GM18511 (cell line): ENCODE results near the gene METTL15.
"Not testable (repeated sequence)": the region's sequence is repeated elsewhere in the genome, so short reads cannot be mapped to it uniquely, and the experiment has no call there.

Experiments
- ATAC-seq: cut with Tn5 transposase; IDR thresholded peaks from one replicate; pipeline ENCODE4 v1.9.1; 2021; ENCODE audit warnings: mild to moderate bottlenecking, moderate library complexity; ENCODE audit not compliant: unreplicated experiment

The METTL15 gene

DNA sequence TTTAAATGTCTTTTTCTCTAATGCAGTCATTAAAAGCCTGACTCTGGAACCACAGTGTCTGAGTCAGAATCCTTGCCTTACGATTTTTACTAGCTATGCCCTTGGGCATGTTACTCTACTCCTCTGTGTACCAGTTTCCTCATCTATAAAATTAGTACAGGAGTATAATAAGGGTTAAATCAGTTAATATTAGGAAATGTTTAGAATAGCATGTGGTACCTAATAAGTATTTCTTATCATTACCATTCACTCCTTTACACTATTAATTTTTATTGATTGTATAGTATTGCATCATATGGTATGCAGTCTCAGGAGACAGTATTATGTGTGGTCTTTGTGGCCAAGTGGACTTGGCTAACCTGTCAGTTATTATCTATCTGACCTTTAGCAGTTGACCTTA lies 68.2 kb downstream of the METTL15 start:
- no peak for ATAC-seq

DNA sequence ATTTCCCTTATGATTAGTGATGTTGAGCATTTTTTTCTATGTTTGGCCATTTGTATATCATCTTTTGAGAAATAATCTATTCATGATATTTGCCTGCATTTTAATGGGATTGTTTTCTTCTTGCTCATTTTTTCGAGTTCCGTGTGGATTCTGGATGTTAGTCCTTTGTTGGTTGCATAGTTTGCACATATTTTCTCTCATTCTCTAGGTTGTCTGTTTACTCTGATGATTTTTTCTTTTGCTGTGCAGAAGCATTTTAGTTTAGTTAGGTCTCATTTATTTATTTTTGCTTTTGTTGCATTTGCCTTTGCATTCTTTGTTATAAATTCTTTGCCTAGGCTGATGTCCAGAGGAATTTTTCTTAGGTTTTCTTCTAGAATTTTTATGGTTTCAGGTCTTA lies 87.3 kb downstream of the METTL15 start:
- ATAC-seq = no peak

DNA sequence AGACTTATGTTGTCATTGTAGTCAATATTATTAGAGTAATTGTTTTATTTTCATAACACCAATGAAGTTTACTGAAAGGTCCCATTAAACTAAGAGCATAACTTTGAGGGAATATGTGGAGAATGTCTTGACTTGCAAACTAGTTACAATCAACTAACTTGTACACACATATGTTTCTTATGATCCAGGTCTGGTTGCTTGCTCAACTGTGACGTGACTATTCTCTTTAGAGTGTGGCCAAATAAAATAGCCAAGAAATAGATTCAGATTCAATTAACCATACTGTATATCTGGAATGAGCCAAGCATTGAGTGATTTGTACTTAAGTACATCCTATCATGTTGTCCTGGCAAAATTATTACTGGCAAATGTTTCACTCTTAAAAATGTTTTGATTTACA lies 101.7 kb downstream of the METTL15 start:
- no peak for ATAC-seq

DNA sequence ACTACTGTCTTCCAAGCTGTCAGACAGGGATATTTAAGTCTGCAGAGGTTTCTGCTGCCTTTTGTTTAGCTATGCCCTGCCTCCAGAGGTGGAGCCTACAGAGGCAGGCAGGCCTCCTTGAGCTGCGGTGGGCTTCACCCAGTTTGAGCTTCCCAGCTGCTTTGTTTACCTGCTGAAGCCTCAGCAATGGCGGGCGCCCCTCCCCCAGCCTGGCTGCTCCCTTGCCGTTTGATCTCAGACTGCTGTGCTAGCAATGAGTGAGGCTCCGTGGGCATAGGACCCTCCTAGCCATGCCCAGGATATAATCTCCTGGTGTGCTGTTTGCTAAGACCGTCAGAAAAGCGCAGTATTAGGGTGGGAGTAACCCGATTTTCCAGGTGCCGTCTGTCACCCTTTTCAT lies 113.9 kb downstream of the METTL15 start:
- ATAC-seq = not testable (repeated sequence)

DNA sequence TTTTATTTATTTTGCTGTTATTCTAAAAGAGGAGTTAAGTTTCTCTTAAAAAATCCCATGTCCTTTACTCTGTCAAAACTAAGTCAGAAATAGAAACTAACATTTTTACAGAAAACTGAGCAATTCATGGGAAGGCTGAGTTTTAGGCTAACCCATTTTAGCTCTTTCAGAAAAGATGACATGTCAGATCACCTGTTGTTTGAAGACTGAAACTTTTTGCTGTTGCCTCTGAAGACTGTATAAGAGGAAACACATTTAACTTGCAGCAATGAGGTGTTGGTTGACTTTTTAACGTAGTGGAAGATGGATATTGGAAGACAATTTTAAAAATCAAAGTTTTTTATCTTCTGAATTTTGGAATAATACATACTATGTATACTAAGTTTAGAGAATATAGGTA lies 115.4 kb downstream of the METTL15 start:
- no peak for ATAC-seq

DNA sequence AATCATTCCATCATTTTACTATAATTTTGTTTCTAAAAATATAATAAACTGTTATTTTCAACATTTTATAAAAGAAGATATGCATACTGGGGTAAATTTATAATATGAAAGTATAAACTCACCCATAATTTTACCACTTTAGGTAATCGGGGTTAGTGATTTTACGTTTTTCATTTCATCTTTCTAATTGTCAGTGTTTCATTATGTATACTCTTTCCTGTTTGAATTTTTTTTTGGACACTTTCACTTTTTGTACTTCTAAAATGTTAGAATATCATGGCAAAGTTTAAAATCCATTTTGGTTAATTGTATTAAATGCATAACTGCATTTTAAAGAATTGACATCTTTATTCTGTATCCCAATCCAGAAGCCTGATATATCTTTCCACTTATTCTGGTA lies 115.8 kb downstream of the METTL15 start:
- no peak for ATAC-seq

DNA sequence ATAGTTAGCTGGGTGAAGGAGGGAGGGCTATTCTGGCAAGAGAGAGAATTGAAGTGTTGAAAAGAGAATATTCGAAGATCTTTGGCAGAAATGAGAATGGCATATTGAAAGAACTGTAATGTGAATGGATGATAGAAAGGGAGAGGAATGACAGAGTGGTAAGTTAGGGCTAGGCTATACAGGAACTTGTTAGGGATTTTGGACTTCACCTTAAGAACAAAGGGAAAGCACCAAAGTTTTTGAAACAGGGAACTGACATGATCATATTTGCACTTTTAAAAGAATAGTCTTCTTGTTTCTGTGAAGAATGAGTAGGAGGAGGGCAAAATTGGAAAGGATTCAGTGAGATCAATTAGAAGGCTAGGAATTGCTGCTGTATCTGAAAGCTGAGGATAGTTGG lies 119.3 kb downstream of the METTL15 start:
- ATAC-seq = no peak

DNA sequence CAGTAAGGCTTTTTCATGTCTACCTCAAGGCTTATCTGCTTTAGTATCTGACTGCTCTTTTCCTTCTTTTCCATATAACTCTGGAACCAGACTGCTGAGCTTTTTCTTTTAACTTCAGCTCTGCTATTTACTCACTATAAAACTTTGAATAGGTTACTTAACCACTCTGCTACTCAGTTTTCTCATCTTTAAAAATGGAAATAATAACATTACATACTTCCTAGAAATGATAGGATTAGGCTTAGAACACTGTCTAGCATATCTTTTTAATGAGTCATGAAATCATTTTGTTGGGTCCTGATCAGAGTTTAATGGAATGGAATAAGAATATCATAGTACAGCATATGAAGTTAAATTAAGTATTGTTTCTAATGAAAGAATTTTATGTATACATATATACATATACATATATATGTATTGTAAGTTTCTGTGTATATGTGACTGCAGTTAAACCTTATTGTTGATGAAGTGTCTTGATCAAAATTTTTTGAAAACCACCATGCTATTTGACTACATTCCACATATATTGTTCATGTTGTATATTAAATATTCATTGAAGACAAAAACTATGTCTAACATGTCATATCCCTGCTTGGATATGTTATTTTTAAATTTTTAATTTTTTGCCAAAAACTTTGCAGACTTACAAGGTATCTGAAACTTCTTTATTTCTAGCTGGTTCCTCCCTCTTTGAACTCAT lies 120.2 kb downstream of the METTL15 start:
- ATAC-seq = no peak

DNA sequence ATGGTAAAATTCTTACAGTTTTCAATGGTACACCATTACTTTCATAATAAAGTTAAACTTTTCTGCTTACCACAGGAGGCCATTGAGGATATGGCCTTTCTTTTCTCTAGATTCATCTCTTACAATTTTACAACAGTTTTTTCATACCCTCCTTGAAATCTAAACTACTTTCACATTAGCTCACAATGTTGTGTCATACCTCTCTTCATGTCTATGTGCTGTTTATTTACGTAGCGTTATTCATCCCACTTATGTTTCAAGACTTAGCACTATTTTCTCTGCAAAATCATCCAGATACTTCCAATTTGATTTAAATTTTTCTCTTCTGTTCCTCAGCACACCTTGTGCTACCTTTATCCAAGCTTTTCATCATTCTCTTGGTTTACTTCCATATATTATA lies 123.3 kb downstream of the METTL15 start:
- ATAC-seq = no peak

DNA sequence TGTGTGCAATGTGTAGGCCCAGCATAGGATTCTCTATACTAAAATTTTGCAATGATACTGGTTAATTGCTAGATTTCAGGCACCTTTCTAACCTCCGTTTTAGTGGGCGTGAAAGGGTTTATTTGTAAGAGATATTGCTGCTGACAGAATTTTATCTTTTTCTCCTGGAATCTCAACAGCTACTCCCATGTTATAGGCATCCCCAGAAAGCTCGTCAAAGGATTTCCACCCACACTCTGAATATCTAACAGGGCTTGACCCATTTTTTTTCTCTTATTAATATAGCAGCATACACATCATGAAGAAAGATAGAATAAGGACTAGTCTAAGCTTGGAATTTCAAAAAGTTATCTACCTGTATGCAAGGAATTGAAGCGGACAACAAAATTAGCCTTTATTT lies 124.5 kb downstream of the METTL15 start:
- ATAC-seq = no peak

DNA sequence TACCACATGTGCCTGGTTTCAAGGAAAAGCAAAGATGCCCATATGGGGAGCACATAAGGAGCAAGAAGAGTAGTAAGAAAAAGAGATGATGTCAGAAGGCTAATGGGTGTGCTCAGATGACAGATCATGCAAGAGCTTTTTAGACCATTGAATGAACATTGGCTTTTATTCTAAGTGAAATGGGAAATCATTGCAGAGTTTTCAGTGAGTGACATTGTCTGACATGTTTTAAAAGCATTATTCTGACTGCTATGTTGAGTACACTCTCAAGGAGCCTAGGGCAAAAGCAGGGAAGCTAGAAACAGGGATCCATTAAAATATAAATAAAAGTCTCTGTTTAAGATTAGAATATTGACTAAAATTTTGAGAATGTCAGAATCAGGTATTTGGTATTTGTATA lies 133.6 kb downstream of the METTL15 start:
- no peak for ATAC-seq

DNA sequence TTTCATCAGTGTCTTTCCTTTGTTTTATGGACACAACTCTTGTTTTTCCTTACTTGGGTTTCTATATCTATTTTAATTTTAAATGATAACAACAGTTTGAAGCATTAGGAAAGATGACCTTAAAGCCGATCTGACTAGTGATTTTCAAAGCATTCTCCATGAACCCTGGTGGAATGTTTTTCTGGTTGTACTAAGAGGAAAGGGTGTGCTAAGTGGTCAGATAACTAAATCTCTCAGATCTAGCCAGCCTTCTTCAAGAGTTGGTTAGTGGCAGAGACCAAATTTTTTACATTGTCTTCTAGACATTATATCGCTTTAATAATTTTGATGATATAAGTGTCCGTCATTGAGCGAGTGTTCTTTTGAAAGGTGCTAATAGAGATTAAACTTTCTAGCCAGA lies 134.4 kb downstream of the METTL15 start:
- no peak for ATAC-seq

DNA sequence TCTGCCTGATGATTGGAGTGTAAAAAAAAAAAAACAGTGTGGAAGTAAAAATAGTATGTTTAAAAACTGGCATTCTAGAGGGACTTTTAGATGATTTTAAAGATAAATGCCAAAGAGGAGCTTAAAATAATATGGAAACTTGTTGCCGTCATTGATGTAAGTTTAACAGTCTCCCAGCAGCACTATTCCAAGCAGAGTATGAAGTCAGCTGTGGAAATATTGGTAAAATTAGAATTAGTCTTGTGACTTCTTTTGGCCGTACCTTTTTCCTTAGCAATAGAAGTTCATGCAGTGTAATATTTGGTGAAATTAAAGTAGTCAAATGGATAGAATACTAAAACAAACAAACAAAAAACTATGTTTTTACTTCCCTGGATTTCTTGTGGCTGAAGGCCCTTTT lies 134.9 kb downstream of the METTL15 start:
- no peak for ATAC-seq

DNA sequence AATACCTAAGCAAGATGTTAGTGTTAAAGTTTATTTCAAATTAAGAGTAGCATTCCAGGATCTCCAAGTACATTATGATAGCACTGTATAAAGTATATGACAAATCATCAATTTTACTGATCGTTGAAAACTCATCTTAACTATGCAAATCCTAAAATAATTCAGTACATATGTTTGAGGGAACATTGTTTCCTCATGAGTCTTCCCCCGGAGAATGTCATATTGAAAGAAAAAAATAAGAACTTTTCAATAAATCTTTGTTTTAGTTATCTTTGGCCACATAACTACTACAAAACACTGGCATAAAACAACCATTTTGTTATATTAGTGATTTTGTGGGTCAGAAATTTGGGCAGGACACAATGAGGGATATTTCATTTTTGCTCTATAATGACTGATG lies 135.4 kb downstream of the METTL15 start:
- no peak for ATAC-seq

DNA sequence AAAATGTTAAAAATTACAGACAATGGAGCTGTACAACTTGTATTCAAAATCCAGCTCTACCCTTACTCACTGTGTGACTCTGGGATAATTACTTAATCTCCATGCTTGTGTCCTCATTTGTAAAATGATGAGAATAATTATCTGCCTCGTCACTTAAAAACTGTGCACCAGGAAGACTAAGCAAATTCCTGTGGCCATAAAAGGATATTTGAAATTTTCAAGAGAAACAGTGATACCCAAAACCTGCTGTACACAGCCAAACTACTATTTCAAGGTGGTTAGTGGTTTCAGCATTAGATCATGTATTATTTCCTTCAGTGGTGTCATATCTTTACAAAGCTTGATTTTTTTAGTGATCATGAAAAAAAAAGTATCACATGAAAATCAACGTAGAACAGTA lies 136.9 kb downstream of the METTL15 start:
- ATAC-seq = no peak

DNA sequence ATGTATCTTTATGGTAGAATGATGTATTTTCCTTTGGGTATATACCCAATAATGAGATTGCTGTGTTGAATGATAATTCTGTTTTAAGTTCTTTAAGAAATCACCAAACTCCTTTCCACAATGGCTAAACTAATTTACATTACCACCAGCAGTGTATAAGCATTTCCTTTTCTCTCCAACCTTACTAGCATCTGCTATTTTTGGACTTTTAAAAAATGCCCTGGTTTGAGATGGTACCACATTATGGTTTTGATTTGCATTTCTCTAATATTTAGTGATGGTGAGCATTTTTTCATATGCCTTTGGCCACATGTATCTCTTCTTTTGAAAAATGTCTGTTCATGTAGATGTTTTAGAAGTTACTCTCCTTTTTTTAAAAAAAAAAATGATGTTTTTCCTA lies 142.0 kb downstream of the METTL15 start:
- peak; percentile 48 for ATAC-seq

DNA sequence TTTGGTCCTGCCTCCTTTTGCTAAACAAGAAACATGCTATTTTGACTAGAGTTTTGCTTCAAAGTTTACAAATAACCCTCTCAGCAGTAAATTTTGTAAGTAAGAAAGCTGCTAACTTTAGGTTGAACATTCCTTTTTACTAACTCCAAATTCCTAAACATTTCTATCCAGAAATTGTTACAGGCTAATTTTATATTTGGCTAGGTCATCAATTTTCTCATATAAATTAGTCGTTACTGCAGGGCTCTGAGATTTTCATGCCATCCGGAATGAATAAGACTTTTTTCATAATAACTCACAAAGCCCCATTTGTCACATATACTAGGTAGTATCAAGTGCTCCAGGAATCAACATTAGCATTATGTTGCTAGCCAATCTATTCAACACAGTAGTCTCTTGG lies 143.1 kb downstream of the METTL15 start:
- ATAC-seq = no peak

DNA sequence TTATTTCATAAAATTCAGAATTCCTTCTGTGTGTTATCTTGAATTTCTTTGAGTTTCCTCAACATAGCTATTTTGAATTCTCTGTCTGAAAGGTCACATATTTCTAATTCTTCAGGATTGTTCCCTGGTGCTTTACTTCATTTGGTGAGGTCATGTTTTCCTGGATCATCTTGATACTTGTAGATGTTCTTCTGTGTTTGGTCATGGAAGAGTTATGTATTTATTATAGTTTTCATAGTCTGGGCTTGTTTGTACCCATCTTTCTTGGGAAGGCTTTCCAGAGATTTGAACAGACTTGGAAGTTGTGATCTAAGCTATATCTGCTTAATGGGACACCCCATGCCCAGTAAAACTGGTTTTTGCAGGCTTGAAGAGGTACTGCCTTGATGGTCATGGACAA lies 149.6 kb downstream of the METTL15 start:
- ATAC-seq = no peak

DNA sequence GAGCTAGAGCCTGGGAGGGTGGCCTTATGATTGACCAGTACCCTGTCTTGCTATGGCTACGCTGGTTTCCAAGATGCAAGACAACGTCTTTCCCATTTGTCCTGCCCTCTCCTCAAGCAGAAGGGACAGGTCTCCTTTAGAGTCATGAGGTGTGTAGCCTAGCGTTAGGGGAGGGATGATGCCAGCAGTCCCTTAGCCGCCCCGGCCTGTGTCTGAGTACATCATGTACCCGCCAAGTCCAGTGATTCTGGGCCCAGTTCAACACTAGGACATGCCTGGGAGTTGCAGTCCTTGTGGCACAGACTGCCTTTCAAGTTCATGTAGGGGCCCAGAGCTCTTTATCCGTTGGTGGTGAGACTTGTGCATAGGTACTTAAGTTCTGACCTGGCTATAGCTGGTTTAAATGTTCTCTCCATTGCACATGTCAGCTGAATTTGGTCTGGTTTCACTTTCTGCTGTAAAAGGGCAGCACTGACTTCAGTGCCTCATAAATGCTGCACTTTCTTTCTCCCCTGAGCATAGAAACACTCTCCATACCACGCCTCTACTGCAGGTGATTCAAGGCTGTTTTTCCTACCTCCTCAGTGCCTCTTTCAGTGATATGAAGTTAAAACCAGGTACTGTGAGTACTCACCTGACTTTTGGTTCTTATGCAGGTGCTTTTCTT lies 151.1 kb downstream of the METTL15 start:
- ATAC-seq = peak; percentile 85

DNA sequence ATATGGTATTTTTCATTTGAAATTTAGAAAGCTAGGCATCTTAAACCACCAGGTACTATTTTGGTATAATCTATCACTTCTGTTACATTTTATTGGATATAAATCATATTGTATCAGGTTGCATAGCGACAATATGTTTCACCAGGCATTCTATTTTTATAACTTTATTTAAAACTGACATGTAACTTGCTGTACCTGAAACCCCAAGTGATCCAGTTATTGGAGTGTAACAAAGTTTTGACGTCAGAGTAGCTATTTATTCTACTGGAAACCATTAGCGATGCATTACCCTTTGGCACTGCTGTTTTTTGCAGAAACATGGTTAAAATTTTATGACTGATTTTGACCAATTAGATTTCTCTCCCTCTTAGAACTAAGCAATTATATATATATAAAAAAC lies 160.7 kb downstream of the METTL15 start:
- no peak for ATAC-seq

DNA sequence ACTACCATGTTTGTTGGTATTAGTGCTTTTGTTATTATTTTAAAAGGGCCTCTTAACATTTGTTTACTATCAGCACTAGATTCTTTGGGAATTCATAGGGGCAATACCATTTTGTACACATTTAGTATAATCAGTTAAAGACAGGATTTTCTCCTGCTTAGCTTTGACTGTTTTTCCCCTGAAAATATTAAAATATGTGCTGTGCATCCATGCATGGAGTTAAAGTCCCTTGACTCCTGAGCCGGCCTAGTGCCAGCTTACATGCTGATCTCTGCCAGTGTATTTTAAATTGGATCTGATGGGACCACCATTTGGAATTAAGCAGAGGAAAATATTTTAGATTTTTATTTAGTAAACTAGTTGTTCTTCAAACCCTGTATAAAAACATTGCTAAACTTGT lies 161.4 kb downstream of the METTL15 start:
- no peak for ATAC-seq

DNA sequence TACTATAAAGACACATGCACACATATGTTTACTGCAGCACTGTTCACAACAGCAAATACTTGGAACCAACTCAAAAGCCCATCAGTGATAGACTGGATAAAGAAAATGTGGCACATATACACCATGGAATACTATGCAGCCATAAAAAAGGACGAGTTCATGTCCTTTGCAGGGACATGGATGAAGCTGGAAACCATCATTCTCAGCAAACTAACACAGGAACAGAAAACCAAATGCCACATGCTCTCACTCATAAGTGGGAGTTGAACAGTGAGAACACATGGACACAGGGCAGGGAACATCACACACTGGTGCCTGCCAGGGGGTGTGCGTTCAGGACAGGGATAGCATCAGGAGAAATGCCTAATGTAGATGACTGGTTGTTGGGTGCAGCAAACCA lies 164.1 kb downstream of the METTL15 start:
- not testable (repeated sequence) for ATAC-seq

DNA sequence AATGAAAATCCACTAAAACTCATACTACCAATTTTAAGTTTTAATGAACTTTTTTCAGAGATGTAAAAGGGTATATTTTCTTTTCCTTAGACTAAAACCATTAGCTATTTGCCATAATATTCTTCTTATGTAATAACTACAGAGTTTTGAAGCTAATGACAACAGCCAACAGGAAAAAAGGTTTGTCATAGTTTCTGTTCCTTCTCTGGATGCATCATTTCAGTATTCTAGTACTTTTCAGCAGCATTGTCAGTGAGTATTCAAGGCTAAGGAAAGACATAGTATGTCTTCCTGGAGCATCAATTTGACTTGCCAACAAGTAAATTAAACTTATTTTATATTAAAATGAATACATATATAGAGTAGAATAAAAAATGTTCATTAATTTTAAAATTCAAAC lies 166.0 kb downstream of the METTL15 start:
- no peak for ATAC-seq
